ENCODE data around the gene ING1.
"Not testable (repeated sequence)": the region's sequence is repeated elsewhere in the genome, so short reads cannot be mapped to it uniquely, and the experiment has no call there.

Gene ING1

GRCh38 chr13:110713642-110713952 is at the start of gene ING1:
TSS of gene ING1 (plus strand) at chr13:110713700. CDS start at chr13:110714150, 450 bp downstream.
- H3K27ac Mint-ChIP-seq: peak within 1 kb of the TSS; percentile 93
- peaks cover 24% of the 10 kb centered on the region for H3K4me1 Mint-ChIP-seq
- no peaks in the 10 kb centered on the region for H3K9me3 Mint-ChIP-seq
- H3K27me3 Mint-ChIP-seq: no peaks in the 10 kb centered on the region
- H3K36me3 Mint-ChIP-seq: no peaks in the 10 kb centered on the region
- peak within 1 kb of the TSS; percentile 96 for H3K4me3 Mint-ChIP-seq
- ATAC-seq: no peak

- Mint-ChIP-seq H3K9me3 (peaks cover 3% of the 10 kb centered on the region), H3K27me3 (no peaks in the 10 kb centered on the region), H3K4me3 (no peak overlapping the region), H3K36me3 (peaks cover 83% of the 10 kb centered on the region), H3K27ac (peak overlapping the region; percentile 10), H3K4me1 (peaks cover 36% of the 10 kb centered on the region)
- ATAC-seq: no peak
These were observed 49.5 kb upstream of the ING1 start for GRCh38 chr13:110664041-110664440.

GRCh38 chr13:110664673-110665072 is 48.8 kb upstream of the ING1 start:
- Mint-ChIP-seq H3K36me3 (peaks cover 80% of the 10 kb centered on the region), H3K9me3 (peaks cover 3% of the 10 kb centered on the region), H3K27me3 (no peaks in the 10 kb centered on the region)

GRCh38 chr13:110665491-110666254 is 47.8 kb upstream of the ING1 start:
- Mint-ChIP-seq H3K9me3 (no peaks in the 10 kb centered on the region), H3K4me1 (peaks cover 33% of the 10 kb centered on the region), H3K27me3 (no peaks in the 10 kb centered on the region), H3K36me3 (peaks cover 82% of the 10 kb centered on the region), H3K4me3 (peak overlapping the region; percentile 15), H3K27ac (peak overlapping the region; percentile 77)
- peak; percentile 84 for ATAC-seq

More at GRCh38 chr13:110664673-110665072, 48.8 kb upstream of the ING1 start:
- no peak overlapping the region for H3K4me3 Mint-ChIP-seq
- ATAC-seq: no peak
- H3K4me1 Mint-ChIP-seq: peaks cover 30% of the 10 kb centered on the region
- peak overlapping the region; percentile 77 for H3K27ac Mint-ChIP-seq

- Mint-ChIP-seq H3K27ac (peak overlapping the region; percentile 77), H3K4me3 (no peak overlapping the region), H3K4me1 (peaks cover 37% of the 10 kb centered on the region), H3K9me3 (no peaks in the 10 kb centered on the region), H3K27me3 (no peaks in the 10 kb centered on the region), H3K36me3 (peaks cover 83% of the 10 kb centered on the region)
- ATAC-seq: no peak
These were observed 47.3 kb upstream of the ING1 start for GRCh38 chr13:110666255-110666533.

- no peak overlapping the region for H3K27ac Mint-ChIP-seq
These were observed 44.5 kb upstream of the ING1 start for GRCh38 chr13:110669036-110669435.

GRCh38 chr13:110669814-110670213 is 43.7 kb upstream of the ING1 start:
- not testable (repeated sequence) for H3K4me3 Mint-ChIP-seq, ATAC-seq, H3K9me3 Mint-ChIP-seq, H3K27me3 Mint-ChIP-seq
- H3K36me3 Mint-ChIP-seq: peaks cover 84% of the 10 kb centered on the region
- H3K4me1 Mint-ChIP-seq: peaks cover 56% of the 10 kb centered on the region
- H3K27ac Mint-ChIP-seq: peak overlapping the region; percentile 33

More at GRCh38 chr13:110669036-110669435, 44.5 kb upstream of the ING1 start:
- H3K36me3 Mint-ChIP-seq: peaks cover 82% of the 10 kb centered on the region
- ATAC-seq: no peak
- H3K4me1 Mint-ChIP-seq: peaks cover 51% of the 10 kb centered on the region
- no peaks in the 10 kb centered on the region for H3K27me3 Mint-ChIP-seq
- no peak overlapping the region for H3K4me3 Mint-ChIP-seq
- H3K9me3 Mint-ChIP-seq: peaks cover 3% of the 10 kb centered on the region

- Mint-ChIP-seq H3K27ac (peak overlapping the region; percentile 97), H3K4me3 (peak overlapping the region; percentile 76), H3K4me1 (peaks cover 75% of the 10 kb centered on the region), H3K36me3 (peaks cover 57% of the 10 kb centered on the region), H3K27me3 (no peaks in the 10 kb centered on the region), H3K9me3 (no peaks in the 10 kb centered on the region)
- peak; percentile 89 for ATAC-seq
These were observed 36.6 kb upstream of the ING1 start for GRCh38 chr13:110676595-110677587.

GRCh38 chr13:110677731-110678545 is 35.6 kb upstream of the ING1 start:
- no peak for ATAC-seq
- Mint-ChIP-seq H3K4me1 (peaks cover 64% of the 10 kb centered on the region), H3K9me3 (no peaks in the 10 kb centered on the region), H3K4me3 (no peak overlapping the region), H3K36me3 (peaks cover 56% of the 10 kb centered on the region), H3K27ac (peak overlapping the region; percentile 97), H3K27me3 (no peaks in the 10 kb centered on the region)

- H3K9me3 Mint-ChIP-seq: no peaks in the 10 kb centered on the region
These were observed 32.6 kb upstream of the ING1 start for GRCh38 chr13:110680852-110681251.

GRCh38 chr13:110681868-110682550 is 31.5 kb upstream of the ING1 start:
- no peak for ATAC-seq
- Mint-ChIP-seq H3K36me3 (peaks cover 64% of the 10 kb centered on the region), H3K4me1 (peaks cover 40% of the 10 kb centered on the region), H3K27ac (peak overlapping the region; percentile 43), H3K4me3 (no peak overlapping the region), H3K27me3 (no peaks in the 10 kb centered on the region), H3K9me3 (no peaks in the 10 kb centered on the region)

More at GRCh38 chr13:110680852-110681251, 32.6 kb upstream of the ING1 start:
- ATAC-seq: no peak
- peak overlapping the region; percentile 97 for H3K27ac Mint-ChIP-seq
- H3K4me1 Mint-ChIP-seq: peaks cover 51% of the 10 kb centered on the region
- H3K4me3 Mint-ChIP-seq: no peak overlapping the region
- no peaks in the 10 kb centered on the region for H3K27me3 Mint-ChIP-seq
- peaks cover 56% of the 10 kb centered on the region for H3K36me3 Mint-ChIP-seq

GRCh38 chr13:110682746-110683145 is 30.8 kb upstream of the ING1 start:
- H3K4me3 Mint-ChIP-seq: no peak overlapping the region
- H3K4me1 Mint-ChIP-seq: peaks cover 33% of the 10 kb centered on the region
- no peaks in the 10 kb centered on the region for H3K9me3 Mint-ChIP-seq
- no peak overlapping the region for H3K27ac Mint-ChIP-seq
- no peaks in the 10 kb centered on the region for H3K27me3 Mint-ChIP-seq
- H3K36me3 Mint-ChIP-seq: peaks cover 67% of the 10 kb centered on the region
- ATAC-seq: no peak

GRCh38 chr13:110683203-110683883 is 30.2 kb upstream of the ING1 start:
- no peak for ATAC-seq
- Mint-ChIP-seq H3K36me3 (peaks cover 61% of the 10 kb centered on the region), H3K27me3 (no peaks in the 10 kb centered on the region), H3K27ac (no peak overlapping the region), H3K4me1 (peaks cover 27% of the 10 kb centered on the region), H3K4me3 (no peak overlapping the region), H3K9me3 (no peaks in the 10 kb centered on the region)

GRCh38 chr13:110683921-110684320 is 29.6 kb upstream of the ING1 start:
- no peaks in the 10 kb centered on the region for H3K9me3 Mint-ChIP-seq
- no peak for ATAC-seq
- H3K27ac Mint-ChIP-seq: no peak overlapping the region
- peaks cover 55% of the 10 kb centered on the region for H3K36me3 Mint-ChIP-seq
- no peak overlapping the region for H3K4me3 Mint-ChIP-seq
- H3K27me3 Mint-ChIP-seq: no peaks in the 10 kb centered on the region
- H3K4me1 Mint-ChIP-seq: peaks cover 21% of the 10 kb centered on the region
